Measurements from ENCODE around the gene GID8. TPM values are rescaled to one million over a fixed set of nuclear protein-coding genes. Genes with fewer than 3 reads are reported as not detected.

Gene GID8
- total and polyA plus RNA-seq, 9 of the 15 experiments (the other 6 are each of a cell fraction or from before 2014, with no cell fraction given), result 7.5 to 31.6 (median 22.2) TPM

GRCh38 chr20:62925420-62926228 is 12.3 kb upstream of the GID8 start (continued):
- TF ChIP-seq PRDM10 (IDR thresholded peaks at IDR 0.05; ENCODE audit: partially characterized antibody) (no peak), ZZZ3 (IDR thresholded peaks at IDR 0.05) (no peak), EWSR1 (IDR thresholded peaks at IDR 0.05; ENCODE audit: borderline replicate concordance, low read depth, partially characterized antibody) (no peak), KDM5B (IDR thresholded peaks at IDR 0.05; ENCODE audit: insufficient replicate concordance, low read depth, low read length) (no peak), DNMT1 (IDR thresholded peaks at IDR 0.05) (no peak), EP300 (IDR thresholded peaks at IDR 0.05; ENCODE audit: low read length) (no peak), POLR2AphosphoS2 (IDR thresholded peaks at IDR 0.05; ENCODE audit: low read length) (no peak), ZSCAN29 (IDR thresholded peaks at IDR 0.05) (no peak), MAFG (tag; conservative IDR thresholded peaks at IDR 0.05) (no peak), MBD2 (IDR thresholded peaks at IDR 0.05; ENCODE audit: borderline replicate concordance, low read depth) (no peak), ZFX (CRISPR knock-in tag; IDR thresholded peaks at IDR 0.05) (0 out of 2 replicates have a peak, but pooled peaks have one; percentile 68), E2F4 (CRISPR knock-in tag; IDR thresholded peaks at IDR 0.05; ENCODE audit: low read depth) (no peak), HNRNPL (IDR thresholded peaks at IDR 0.05; ENCODE audit: low read depth, low read length) (no peak), XRCC3 (IDR thresholded peaks at IDR 0.05) (no peak), SMAD2 (IDR thresholded peaks at IDR 0.05; ENCODE audit: low read depth, low read length) (no peak), PTBP1 (IDR thresholded peaks at IDR 0.05; ENCODE audit: low read depth, low read length) (no peak), CBFA2T2 (conservative IDR thresholded peaks at IDR 0.05) (no peak), TCF3 (CRISPR knock-in tag; IDR thresholded peaks at IDR 0.05) (no peak), HES1 (IDR thresholded peaks at IDR 0.05; ENCODE audit: low read depth) (no peak), POLR3A (IDR thresholded peaks at IDR 0.05; ENCODE audit: borderline replicate concordance, extremely low read depth, insufficient read depth, insufficient read length) (no peak), SRSF3 (IDR thresholded peaks at IDR 0.05; ENCODE audit: insufficient read depth, low read length) (no peak), ZNF445 (CRISPR knock-in tag; IDR thresholded peaks at IDR 0.05; ENCODE audit: low read depth) (no peak), POLR2G (IDR thresholded peaks at IDR 0.05; ENCODE audit: low read depth, low read length) (peak; percentile 87), KDM2B (CRISPR knock-in tag; IDR thresholded peaks at IDR 0.05) (no peak; the same call in 1 of the 2 replicates), SMARCE1 (IDR thresholded peaks at IDR 0.05) (0 out of 2 replicates have a peak, but pooled peaks have one; percentile 32)
